ENCODE results near the gene RNASEH2B. TPM values are rescaled to one million over a fixed set of nuclear protein-coding genes. Genes with fewer than 3 reads are reported as not detected.
A peak's percentile ranks its signal among the peaks of the same experiment; 100 is the strongest.

RNASEH2B gene
- 100 to 1,000 TPM; 101 to 103 TPM for total RNA-seq

GRCh38 chr13:50909605-50910484 lies at the start of gene RNASEH2B:
Gene RNASEH2B, plus strand, starts transcription at chr13:50909791. Its CDS starts 286 bp downstream, at chr13:50910077.
- DNase-seq: peak; percentile 85
- Mint-ChIP-seq H3K36me3 (peaks cover 2% of the 10 kb centered on the region), H3K27ac (peak within 1 kb of the TSS; percentile 98), H3K4me3 (peak within 1 kb of the TSS; percentile 94), H3K9me3 (no peaks in the 10 kb centered on the region), H3K27me3 (no peaks in the 10 kb centered on the region), H3K4me1 (peaks cover 43% of the 10 kb centered on the region)
- POLR2A ChIA-PET: interaction anchor here (0.6 to 5.5 kb wide), 10 partner anchors 11 to 1706 kb away, joined by 3 to 131 read pairs (median 4); partner anchors contain the start of gene KPNA3
- peak; percentile 74 for ATAC-seq (ENCODE audit: low read depth)

GRCh38 chr13:50864492-50864891 lies 45.1 kb upstream of the RNASEH2B start:
- peaks cover 1% of the 10 kb centered on the region for H3K36me3 Mint-ChIP-seq
- H3K4me3 Mint-ChIP-seq: no peak overlapping the region
- ATAC-seq (ENCODE audit: low read depth) (no peak), DNase-seq (no peak)
- H3K4me1 Mint-ChIP-seq: no peaks in the 10 kb centered on the region
- POLR2A ChIA-PET: no interaction called here
- no peak overlapping the region for H3K27ac Mint-ChIP-seq
- H3K9me3 Mint-ChIP-seq: peaks cover 4% of the 10 kb centered on the region
- H3K27me3 Mint-ChIP-seq: peaks cover 9% of the 10 kb centered on the region

DNA sequence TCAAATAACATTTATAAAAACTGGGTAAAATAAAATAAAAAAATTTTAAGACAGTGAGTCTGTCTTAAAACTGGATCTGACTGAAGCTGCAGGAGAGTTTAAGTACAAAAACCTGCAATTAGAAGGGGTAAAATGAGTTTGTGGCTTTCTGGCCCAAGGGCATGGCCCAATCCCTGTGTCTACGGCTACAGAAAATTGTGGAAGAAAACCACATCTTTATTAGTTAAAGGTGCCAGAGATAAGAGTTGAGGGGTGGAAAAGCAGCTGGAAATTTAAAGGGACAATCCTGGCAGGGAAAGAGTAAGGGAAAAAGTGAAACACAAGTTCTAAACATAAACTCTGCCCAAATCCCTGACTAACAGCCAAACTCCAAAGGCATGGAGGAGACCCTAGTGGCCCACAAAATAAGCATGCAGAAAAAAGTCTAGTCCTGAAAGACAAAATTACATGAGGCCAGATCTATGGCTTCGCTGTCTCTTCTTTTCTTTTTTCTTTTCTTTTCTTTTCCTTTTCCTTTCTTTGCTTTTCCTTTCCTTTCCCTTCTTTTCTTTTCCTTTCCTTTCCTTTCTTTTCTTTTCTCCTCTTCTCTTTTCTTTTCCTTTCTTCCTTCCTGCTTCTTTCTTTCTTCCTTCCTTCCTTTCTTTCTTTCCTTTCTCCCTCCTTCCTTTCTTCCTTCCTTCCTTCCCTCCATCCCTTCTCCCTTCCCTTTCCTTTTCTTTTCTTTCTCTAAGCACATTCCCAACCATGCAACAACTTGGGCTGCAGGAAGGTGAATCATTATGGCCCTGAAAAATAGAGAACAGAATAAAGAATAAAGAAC lies 42.6 kb upstream of the RNASEH2B start:
- DNase-seq (no peak), ATAC-seq (ENCODE audit: low read depth) (no peak)
- Mint-ChIP-seq H3K4me1 (no peaks in the 10 kb centered on the region), H3K27me3 (peaks cover 12% of the 10 kb centered on the region), H3K4me3 (no peak overlapping the region), H3K27ac (no peak overlapping the region), H3K36me3 (peaks cover 1% of the 10 kb centered on the region), H3K9me3 (peaks cover 2% of the 10 kb centered on the region)
- POLR2A ChIA-PET: no interaction called here

DNA sequence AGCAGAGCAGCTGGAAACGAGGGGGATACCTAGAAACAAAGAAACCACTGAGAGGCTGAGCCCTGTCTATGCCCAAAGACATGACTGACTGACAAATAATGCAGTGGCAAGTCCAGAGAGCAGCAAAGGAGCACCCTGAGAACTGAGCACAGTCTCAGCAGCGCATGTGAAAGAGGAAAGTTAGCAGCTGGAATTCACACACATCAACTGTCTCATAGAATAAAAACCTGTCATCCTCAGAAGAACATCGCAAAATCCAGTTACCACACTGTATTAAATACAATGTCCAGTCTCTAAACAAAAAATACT lies 42.0 kb upstream of the RNASEH2B start:
- POLR2A ChIA-PET: no interaction called here
- ATAC-seq (ENCODE audit: low read depth) (no peak), DNase-seq (no peak)
- H3K4me1 Mint-ChIP-seq: no peaks in the 10 kb centered on the region
- no peak overlapping the region for H3K4me3 Mint-ChIP-seq
- H3K9me3 Mint-ChIP-seq: peaks cover 2% of the 10 kb centered on the region
- H3K27ac Mint-ChIP-seq: no peak overlapping the region
- H3K27me3 Mint-ChIP-seq: peaks cover 12% of the 10 kb centered on the region
- peaks cover 1% of the 10 kb centered on the region for H3K36me3 Mint-ChIP-seq

DNA sequence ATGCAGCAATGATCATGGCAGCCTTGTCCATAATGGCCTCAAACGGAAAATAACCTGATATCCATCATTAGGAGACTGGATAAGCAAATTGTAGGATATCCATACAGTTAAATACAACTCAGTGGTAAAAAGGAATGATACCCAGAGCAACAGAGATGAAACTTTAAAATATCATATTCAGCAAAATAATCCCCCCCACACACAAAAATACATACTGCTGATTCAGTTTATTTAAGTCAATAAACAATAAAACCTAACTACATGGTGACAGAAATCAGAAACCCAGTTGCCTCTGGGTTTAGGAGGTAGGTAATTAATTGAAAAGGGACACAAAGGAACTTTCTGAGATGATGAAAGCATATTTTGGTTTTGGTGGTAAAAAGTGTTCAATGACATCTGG lies 38.2 kb upstream of the RNASEH2B start:
- POLR2A ChIA-PET: no interaction called here
- Mint-ChIP-seq H3K27ac (no peak overlapping the region), H3K4me1 (no peaks in the 10 kb centered on the region), H3K4me3 (no peak overlapping the region), H3K36me3 (peaks cover 4% of the 10 kb centered on the region), H3K27me3 (peaks cover 12% of the 10 kb centered on the region), H3K9me3 (no peaks in the 10 kb centered on the region)
- no peak for ATAC-seq (ENCODE audit: low read depth)
- no peak for DNase-seq

DNA sequence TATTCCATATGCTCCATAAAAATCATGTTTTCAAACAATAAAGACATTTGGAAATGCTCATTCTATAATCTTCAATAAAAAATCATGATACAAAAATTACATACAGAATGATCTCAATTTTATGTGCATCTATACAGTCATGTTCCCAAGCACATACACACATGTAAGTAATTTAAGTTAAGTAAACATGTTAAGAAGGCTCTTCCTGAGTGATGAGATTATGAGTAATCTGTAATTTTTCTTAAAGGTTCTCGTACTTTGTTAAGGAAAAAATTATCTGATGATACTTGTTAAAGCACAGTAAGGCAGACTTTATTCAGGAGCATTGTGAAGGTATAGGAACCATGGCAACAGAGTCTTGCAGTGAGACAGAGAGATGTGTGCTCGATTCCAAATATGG lies 36.1 kb upstream of the RNASEH2B start:
- no peak for ATAC-seq (ENCODE audit: low read depth)
- no peak for DNase-seq
- no peak overlapping the region for H3K4me3 Mint-ChIP-seq
- no peaks in the 10 kb centered on the region for H3K9me3 Mint-ChIP-seq
- H3K27me3 Mint-ChIP-seq: peaks cover 6% of the 10 kb centered on the region
- no peaks in the 10 kb centered on the region for H3K4me1 Mint-ChIP-seq
- POLR2A ChIA-PET: no interaction called here
- no peak overlapping the region for H3K27ac Mint-ChIP-seq
- H3K36me3 Mint-ChIP-seq: peaks cover 2% of the 10 kb centered on the region

DNA sequence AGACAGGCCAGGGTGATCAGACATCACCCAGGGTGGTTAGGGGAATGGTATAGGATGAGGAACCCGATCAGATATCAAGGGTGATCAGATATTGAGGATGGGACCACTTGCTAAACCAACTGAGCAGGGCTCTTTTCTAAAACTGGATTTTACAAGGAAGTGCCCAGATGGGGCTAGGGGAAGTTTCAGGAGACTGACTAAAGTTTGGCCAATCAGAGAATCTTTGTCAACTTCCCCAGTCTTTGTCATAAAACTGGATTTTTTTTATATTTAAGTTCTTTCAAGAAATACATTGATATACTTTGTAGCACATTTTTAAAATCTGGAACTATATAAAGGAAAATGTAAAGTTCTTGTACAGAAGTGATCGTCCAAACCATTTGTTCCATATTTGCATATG lies 35.6 kb upstream of the RNASEH2B start:
- H3K9me3 Mint-ChIP-seq: no peaks in the 10 kb centered on the region
- H3K4me1 Mint-ChIP-seq: no peaks in the 10 kb centered on the region
- H3K27me3 Mint-ChIP-seq: peaks cover 6% of the 10 kb centered on the region
- no peak for ATAC-seq (ENCODE audit: low read depth)
- no peak overlapping the region for H3K4me3 Mint-ChIP-seq
- H3K27ac Mint-ChIP-seq: no peak overlapping the region
- POLR2A ChIA-PET: no interaction called here
- H3K36me3 Mint-ChIP-seq: peaks cover 2% of the 10 kb centered on the region
- DNase-seq: no peak

DNA sequence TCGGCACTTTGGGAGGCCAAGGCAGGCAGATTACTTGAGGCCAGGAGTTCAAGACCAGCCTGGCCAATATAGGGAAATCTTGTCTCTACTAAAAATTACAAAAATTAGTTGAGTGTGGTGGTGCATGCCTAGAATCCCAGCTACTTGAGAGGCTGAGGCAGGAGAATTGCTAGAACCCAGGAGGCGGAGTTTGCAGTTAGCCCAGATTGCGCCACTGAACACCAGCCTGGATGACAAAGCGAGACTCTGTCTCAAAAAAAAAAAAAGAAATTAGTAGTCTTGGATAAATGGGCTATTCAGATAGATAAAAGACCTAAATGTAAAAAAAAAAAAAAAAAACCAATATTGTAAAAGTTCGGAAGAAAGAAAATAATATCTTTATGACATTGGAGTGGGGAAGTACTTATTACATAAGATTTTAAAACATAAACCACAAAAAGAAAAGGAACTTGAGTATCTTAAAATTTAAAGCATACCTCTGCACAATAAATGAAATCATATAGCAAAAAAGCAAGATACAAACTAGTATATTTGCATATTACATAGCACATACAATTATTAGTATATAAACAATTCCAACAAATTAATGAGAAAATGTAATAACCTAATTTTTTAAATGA lies 26.7 kb upstream of the RNASEH2B start:
- H3K9me3 Mint-ChIP-seq: no peaks in the 10 kb centered on the region
- POLR2A ChIA-PET: no interaction called here
- no peak for ATAC-seq (ENCODE audit: low read depth)
- H3K4me1 Mint-ChIP-seq: peaks cover 9% of the 10 kb centered on the region
- no peaks in the 10 kb centered on the region for H3K27me3 Mint-ChIP-seq
- no peak for DNase-seq
- no peak overlapping the region for H3K27ac Mint-ChIP-seq
- H3K4me3 Mint-ChIP-seq: no peak overlapping the region
- H3K36me3 Mint-ChIP-seq: peaks cover 5% of the 10 kb centered on the region

GRCh38 chr13:50883728-50884127 lies 25.9 kb upstream of the RNASEH2B start:
- ATAC-seq (ENCODE audit: low read depth): no peak
- Mint-ChIP-seq H3K27ac (no peak overlapping the region), H3K36me3 (peaks cover 5% of the 10 kb centered on the region), H3K4me1 (peaks cover 9% of the 10 kb centered on the region), H3K9me3 (no peaks in the 10 kb centered on the region), H3K4me3 (no peak overlapping the region), H3K27me3 (no peaks in the 10 kb centered on the region)
- POLR2A ChIA-PET: no interaction called here
- DNase-seq: no peak

DNA sequence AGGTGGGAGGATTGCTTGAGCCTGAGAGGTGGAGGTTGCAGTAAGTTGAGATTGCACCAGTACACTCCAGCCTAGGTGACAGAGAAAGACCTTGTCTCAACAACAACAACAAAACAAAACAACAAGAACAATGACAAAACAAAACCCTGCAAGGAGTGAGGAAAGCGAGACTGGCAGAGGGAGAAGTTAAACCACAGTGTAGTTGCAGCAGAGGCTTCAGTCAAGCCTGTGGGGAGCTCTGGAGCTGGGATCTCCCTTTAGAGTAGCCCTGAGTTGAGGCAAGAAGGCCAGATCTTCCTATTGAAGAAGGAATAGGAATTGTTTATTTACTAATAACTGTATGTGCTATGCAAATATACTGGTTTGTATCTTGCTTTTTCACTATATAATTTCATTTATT lies 25.3 kb upstream of the RNASEH2B start:
- no peak for DNase-seq
- H3K27me3 Mint-ChIP-seq: no peaks in the 10 kb centered on the region
- no peaks in the 10 kb centered on the region for H3K9me3 Mint-ChIP-seq
- ATAC-seq (ENCODE audit: low read depth): no peak
- POLR2A ChIA-PET: no interaction called here
- peaks cover 5% of the 10 kb centered on the region for H3K36me3 Mint-ChIP-seq
- no peak overlapping the region for H3K27ac Mint-ChIP-seq
- peaks cover 11% of the 10 kb centered on the region for H3K4me1 Mint-ChIP-seq
- no peak overlapping the region for H3K4me3 Mint-ChIP-seq

DNA sequence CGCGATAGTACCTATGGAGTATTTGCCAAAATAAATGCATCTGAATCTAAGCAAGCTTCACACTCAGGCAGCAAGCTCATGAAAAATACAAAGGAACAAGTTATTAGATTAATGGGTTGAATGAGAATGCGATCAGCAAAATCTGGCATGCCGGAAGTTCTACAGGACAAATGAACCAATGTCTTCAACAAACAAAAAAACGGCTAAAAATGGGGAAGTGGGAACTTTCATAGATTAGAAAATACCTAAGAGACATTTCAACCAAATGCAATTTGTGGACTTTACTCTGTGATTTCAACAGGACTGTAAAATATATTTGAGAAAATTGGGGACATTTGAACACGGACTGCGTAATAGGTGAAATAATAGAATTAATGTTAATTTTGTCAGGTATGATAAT lies 22.4 kb upstream of the RNASEH2B start:
- Mint-ChIP-seq H3K36me3 (peaks cover 5% of the 10 kb centered on the region), H3K9me3 (no peaks in the 10 kb centered on the region), H3K4me1 (peaks cover 17% of the 10 kb centered on the region), H3K4me3 (no peak overlapping the region), H3K27me3 (no peaks in the 10 kb centered on the region), H3K27ac (no peak overlapping the region)
- ATAC-seq (ENCODE audit: low read depth) (no peak), DNase-seq (no peak)
- POLR2A ChIA-PET: no interaction called here

DNA sequence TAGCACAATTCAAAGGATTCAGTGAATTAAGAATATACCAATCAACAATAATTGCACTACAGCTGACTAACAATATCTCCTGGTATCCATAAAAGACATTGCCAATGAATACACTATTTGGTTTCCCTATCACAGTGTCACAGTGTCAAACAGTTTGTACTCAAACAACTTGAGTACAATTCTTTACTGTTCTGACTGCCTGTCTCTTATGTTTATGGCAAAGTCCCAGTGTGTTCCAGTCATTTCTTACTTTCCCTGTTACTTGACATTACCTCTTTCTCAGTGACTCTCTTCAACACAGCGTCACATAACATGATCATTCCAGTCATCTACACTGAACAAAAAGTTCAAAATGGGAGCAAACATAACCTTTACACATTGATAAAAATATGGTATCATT lies 21.2 kb upstream of the RNASEH2B start:
- H3K27ac Mint-ChIP-seq: no peak overlapping the region
- peaks cover 1% of the 10 kb centered on the region for H3K36me3 Mint-ChIP-seq
- ATAC-seq (ENCODE audit: low read depth) (no peak), DNase-seq (no peak)
- H3K4me3 Mint-ChIP-seq: no peak overlapping the region
- H3K4me1 Mint-ChIP-seq: peaks cover 27% of the 10 kb centered on the region
- no peaks in the 10 kb centered on the region for H3K27me3 Mint-ChIP-seq
- H3K9me3 Mint-ChIP-seq: no peaks in the 10 kb centered on the region
- POLR2A ChIA-PET: interaction anchor here (8.1 kb wide), 1 partner anchor 22 kb away, joined by 131 read pairs; the partner anchor contains the start of gene RNASEH2B

DNA sequence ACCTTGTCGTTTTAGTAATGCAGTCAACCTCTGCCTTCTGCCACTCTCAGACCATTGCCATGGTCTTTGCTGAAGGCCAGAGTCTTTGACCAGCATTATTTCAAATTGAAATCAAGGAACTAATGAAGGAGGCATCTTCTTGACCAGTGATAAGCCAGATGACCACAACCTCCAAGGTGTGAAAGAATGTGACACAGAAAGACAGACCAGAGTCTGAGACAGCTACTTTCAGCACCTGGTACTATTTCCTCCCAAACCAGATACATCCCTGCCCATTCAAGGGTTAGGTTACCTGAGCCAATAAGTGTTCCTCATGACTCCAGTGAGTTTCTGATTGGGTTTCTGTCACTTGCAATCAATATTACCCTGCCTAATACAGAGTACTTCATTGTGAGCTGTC lies 20.3 kb upstream of the RNASEH2B start:
- POLR2A ChIA-PET: interaction anchor here (8.1 kb wide), 1 partner anchor 21 kb away, joined by 131 read pairs; the partner anchor contains the start of gene RNASEH2B
- peaks cover 5% of the 10 kb centered on the region for H3K36me3 Mint-ChIP-seq
- H3K27ac Mint-ChIP-seq: no peak overlapping the region
- H3K9me3 Mint-ChIP-seq: no peaks in the 10 kb centered on the region
- no peak for DNase-seq
- H3K27me3 Mint-ChIP-seq: no peaks in the 10 kb centered on the region
- H3K4me3 Mint-ChIP-seq: no peak overlapping the region
- ATAC-seq (ENCODE audit: low read depth): no peak
- H3K4me1 Mint-ChIP-seq: peaks cover 37% of the 10 kb centered on the region
